Measurements from ENCODE around the gene PRDM7.

PRDM7 gene

DNA sequence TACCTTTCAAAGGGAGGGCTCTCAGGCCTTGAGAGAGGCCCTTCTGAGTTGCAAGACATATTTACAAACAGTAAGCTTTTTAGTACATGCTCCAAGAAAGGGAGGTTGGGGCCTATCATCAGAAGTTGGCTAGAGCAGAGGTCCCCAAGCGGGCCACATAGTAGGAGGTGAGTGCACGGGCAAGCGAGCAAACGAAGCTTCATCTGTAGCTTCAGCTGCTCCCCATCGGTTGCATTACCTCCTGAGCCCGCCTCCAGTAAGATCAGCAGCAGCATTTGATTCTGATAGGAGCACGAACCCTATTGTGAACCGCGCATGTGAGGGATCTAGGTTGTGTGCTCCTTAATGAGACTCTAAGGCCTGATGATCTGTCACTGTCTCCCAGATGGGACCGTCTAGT, 26.2 kb downstream of the PRDM7 start:
- Mint-ChIP-seq H3K9me3 (peaks cover 20% of the 10 kb centered on the region), H3K27ac (no peak overlapping the region), H3K4me3 (no peak overlapping the region), H3K27me3 (peaks cover 13% of the 10 kb centered on the region), H3K4me1 (ENCODE audit: low read depth) (peaks cover 10% of the 10 kb centered on the region), H3K36me3 (ENCODE audit: low read depth) (no peaks in the 10 kb centered on the region)
- DNase-seq: no peak

DNA sequence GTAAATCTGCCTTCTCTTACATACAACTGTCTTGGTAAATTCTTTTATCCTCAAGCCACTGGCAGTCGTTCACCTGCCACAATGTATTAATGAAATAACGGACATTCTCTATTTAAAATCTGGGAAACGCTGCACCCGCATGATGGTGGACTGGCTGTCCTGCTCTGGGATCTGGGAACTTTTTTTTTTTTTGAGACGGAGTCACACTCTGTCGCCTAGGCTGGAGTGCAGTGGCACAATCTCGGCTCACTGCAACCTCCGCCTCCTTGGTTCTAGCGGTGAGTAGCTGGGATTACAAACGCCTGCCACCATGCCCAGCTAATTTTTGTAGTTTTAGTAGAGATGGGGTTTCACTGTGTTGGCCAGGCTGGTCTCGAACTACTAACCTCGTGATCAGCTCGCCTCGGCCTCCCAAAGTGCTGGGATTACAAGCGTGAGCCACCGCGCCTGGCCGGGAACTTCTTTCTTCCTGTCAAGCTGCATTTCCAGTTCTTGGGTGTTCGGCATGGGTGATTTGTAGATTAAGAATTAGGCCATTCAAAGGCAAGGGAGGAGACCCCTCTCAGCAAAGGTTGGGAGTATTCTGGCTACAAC, 28.3 kb downstream of the PRDM7 start:
- Mint-ChIP-seq H3K4me3 (no peak overlapping the region), H3K36me3 (ENCODE audit: low read depth) (no peaks in the 10 kb centered on the region), H3K27me3 (peaks cover 21% of the 10 kb centered on the region), H3K27ac (no peak overlapping the region), H3K4me1 (ENCODE audit: low read depth) (peaks cover 10% of the 10 kb centered on the region), H3K9me3 (peaks cover 8% of the 10 kb centered on the region)
- no peak for DNase-seq

DNA sequence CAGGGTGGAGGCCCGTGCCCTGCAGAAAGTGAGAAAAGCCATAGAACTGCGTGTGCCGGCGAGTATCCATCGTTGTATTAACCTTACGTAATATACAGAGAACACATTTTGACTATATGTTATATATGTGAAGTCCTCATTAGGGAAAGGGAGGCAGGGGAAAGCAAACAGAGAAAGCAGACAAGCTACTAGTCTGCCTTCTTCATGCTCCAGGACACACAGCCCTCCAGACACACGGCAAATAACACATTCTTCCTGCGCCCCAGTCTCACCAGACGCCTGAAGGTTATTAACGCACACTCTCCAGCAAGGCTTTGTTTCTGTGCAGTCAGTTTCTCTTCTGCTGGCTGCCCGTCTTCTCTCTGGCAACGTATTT, 28.8 kb downstream of the PRDM7 start:
- Mint-ChIP-seq H3K4me1 (ENCODE audit: low read depth) (peaks cover 10% of the 10 kb centered on the region), H3K4me3 (no peak overlapping the region), H3K27me3 (peaks cover 21% of the 10 kb centered on the region), H3K36me3 (ENCODE audit: low read depth) (no peaks in the 10 kb centered on the region), H3K9me3 (peaks cover 5% of the 10 kb centered on the region), H3K27ac (no peak overlapping the region)
- no peak for DNase-seq

DNA sequence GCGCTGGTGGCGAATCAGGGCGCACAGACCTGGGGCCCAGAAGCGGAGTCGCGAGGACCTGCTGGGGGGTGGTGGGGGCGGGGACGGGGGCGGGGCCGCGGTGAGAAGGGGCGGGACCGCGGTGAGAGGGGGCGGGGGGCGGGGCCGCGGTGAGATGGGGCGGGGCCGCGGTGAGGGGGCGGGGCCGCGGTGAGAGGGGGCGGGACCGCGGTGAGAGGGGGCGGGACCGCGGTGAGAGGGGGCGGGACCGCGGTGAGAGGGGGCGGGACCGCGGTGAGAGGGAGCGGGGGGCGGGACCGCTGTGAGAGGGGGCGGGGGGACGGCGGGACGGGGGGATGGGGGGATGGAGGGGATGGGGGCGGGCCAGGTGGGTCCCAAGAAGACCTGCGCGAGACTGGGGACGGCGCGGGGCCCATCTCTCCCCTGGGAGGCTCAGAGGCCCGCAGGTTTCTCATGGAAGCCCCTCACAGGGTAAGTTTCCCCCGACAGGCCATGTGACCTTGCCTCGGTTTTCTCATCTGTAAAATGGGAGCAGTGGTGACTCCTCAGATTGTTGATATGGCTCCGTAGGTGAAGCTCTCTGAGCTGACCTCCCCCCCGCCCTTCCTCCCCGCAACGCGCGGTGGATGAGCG, 29.3 kb downstream of the PRDM7 start:
- Mint-ChIP-seq H3K27ac (no peak overlapping the region), H3K9me3 (no peaks in the 10 kb centered on the region), H3K36me3 (ENCODE audit: low read depth) (peaks cover 4% of the 10 kb centered on the region), H3K27me3 (peaks cover 21% of the 10 kb centered on the region), H3K4me1 (ENCODE audit: low read depth) (peaks cover 10% of the 10 kb centered on the region), H3K4me3 (no peak overlapping the region)
- no peak for DNase-seq

DNA sequence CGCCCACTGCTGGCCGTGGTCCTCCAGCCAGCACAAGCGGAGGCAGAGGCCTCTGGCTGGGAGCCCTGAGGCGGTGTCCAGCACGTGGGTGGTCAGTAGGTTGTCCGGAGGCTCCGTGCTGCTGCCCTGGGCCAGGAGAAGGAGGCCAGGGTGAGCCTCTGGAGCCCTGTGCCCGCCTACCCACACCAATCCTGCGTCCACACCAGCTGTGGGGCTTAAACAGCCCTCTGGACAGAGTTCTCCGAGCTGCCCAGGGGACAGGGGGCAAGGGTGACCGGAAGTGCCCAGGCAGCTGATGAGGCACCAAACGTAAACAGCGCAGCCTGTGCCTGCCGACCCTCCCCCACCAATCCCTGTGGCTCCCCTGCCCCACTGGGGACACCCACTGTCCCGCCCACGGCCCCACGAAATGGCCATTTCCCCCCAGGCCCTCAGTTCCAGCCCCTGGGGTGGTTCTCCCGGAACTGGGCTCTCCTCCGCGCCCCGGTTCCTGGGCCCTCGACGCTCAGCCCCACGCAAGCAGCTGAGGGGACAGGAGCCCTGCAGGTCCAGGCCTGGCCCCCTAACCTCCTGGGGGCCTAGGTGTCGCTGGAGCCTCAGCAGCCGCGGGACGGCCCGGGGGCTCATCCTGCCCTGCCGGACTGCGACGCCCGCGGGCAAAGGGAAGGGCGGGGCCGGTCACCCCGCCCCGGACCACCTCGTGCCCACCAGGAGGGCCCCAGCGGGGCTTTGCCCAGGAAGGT, 30.0 kb downstream of the PRDM7 start:
- DNase-seq: no peak
- H3K36me3 Mint-ChIP-seq (ENCODE audit: low read depth): peaks cover 10% of the 10 kb centered on the region
- peaks cover 21% of the 10 kb centered on the region for H3K27me3 Mint-ChIP-seq
- no peak overlapping the region for H3K4me3 Mint-ChIP-seq
- no peaks in the 10 kb centered on the region for H3K9me3 Mint-ChIP-seq
- H3K27ac Mint-ChIP-seq: no peak overlapping the region
- H3K4me1 Mint-ChIP-seq (ENCODE audit: low read depth): peaks cover 10% of the 10 kb centered on the region

DNA sequence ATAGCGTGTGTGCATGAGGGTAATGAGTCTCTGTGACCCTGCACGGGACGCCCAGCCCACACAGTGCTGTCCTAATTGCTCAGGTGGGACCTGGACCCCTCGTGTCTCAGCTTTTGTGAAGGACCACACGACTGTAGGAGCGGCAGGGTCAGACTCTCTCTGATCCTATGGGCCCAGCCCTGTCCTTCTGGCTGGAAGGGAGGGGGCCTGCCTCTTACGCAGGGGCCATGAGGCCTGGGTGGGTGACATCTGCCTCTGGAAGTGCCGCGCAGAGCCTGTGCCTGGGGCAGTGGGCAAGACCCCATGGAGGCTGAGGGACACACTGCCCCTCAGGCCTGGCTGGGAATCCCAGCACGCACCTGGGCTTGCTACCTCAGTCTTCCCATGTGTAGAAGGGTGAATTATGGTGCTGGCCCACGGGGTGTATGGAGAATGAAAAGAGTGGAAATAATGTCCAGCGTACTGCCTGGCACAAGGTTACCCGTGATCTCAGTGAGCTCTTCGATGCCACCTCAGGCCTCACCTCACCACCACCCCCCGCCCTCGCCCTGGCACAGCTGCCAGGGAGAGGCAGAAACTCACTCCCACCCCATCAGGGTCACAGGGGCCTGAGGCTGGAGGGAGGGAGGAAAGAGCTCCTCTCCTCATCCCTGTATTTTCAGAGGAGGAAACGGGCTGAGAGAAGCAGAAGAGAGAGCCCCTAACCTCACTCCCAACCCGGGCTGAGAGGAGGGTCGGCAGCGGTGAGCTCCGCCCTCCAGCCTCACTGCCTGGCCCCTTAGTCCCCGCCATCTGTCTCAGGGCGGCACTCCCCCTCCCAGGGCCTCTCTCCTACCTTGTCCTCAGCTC, 30.8 kb downstream of the PRDM7 start:
- Mint-ChIP-seq H3K4me1 (ENCODE audit: low read depth) (peaks cover 10% of the 10 kb centered on the region), H3K27me3 (peaks cover 21% of the 10 kb centered on the region), H3K9me3 (no peaks in the 10 kb centered on the region), H3K4me3 (no peak overlapping the region), H3K36me3 (ENCODE audit: low read depth) (peaks cover 10% of the 10 kb centered on the region), H3K27ac (no peak overlapping the region)
- no peak for DNase-seq

DNA sequence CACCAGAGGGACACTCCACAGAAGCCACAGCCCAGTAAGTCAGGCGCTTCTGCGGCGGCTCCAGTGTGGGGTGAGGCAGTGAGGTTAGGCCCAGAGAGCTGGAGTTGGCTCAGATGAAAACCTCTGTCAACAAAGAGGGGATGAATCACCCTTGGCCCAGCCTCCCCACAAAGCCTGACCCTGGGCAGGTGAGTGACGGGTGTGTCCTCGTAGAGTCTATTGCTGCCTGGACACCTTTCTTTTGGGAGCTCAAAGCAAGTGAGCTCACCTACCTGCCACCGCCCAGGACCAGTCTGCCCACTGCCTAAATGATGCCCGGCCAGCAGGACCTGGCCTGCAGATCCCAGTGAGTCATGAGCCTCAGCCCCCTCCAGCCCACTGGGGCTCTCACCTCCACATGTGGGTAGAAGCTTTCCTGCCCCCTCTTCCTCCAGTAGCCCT, 33.0 kb downstream of the PRDM7 start:
- H3K27ac Mint-ChIP-seq: no peak overlapping the region
- H3K4me1 Mint-ChIP-seq (ENCODE audit: low read depth): peaks cover 10% of the 10 kb centered on the region
- no peak overlapping the region for H3K4me3 Mint-ChIP-seq
- H3K36me3 Mint-ChIP-seq (ENCODE audit: low read depth): peaks cover 13% of the 10 kb centered on the region
- no peaks in the 10 kb centered on the region for H3K9me3 Mint-ChIP-seq
- peaks cover 21% of the 10 kb centered on the region for H3K27me3 Mint-ChIP-seq
- no peak for DNase-seq

DNA sequence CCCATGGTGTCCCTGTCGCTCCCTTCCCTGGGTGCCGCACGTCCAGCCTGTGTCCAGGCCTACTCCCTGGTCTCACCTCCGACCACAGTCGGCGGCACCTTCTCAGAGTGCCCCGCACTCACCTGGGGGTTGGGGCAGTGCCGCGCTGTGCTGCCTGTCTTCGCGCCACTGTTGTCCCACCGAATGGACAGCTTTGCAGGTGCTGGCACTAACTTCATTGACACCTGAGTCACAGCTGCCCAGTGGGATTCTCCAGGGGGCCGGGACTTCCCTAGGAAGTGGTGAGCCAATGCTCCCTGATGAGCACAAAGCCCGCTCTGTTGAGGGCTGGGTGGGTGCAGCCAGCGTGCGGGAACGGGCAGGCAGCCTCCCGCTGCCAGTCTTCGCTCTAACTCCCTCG, 33.6 kb downstream of the PRDM7 start:
- no peak overlapping the region for H3K4me3 Mint-ChIP-seq
- H3K9me3 Mint-ChIP-seq: no peaks in the 10 kb centered on the region
- DNase-seq: no peak
- H3K4me1 Mint-ChIP-seq (ENCODE audit: low read depth): peaks cover 10% of the 10 kb centered on the region
- no peak overlapping the region for H3K27ac Mint-ChIP-seq
- H3K27me3 Mint-ChIP-seq: peaks cover 21% of the 10 kb centered on the region
- H3K36me3 Mint-ChIP-seq (ENCODE audit: low read depth): peaks cover 17% of the 10 kb centered on the region

DNA sequence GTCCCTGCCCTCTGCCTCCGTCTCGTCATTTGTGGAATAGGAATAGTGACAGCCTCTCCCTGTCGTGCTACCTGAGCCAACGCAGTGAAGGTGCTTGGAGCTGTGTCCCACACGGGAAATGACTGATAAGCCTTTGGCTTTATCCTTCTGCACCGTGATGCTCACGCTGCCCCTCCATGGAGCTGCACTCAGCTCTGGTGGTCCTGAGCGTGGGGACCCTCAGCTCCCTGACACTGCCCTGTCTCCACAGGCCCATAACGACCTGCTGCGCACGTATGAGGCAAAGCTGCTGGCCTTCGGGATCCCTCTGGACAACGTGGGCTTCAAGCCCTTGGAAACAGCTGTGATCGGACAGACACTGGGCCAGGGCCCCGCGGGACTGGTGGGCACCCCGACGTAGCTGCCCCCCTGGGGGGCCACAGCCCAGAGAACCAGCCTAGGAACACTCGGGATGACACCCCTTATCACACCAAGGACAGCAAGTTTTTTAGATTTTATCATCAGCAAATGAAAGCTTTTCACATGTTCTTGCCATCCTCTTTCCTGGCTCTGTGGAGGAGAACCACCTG, 34.1 kb downstream of the PRDM7 start:
- no peak overlapping the region for H3K27ac Mint-ChIP-seq
- peaks cover 8% of the 10 kb centered on the region for H3K4me1 Mint-ChIP-seq (ENCODE audit: low read depth)
- H3K36me3 Mint-ChIP-seq (ENCODE audit: low read depth): peaks cover 20% of the 10 kb centered on the region
- H3K4me3 Mint-ChIP-seq: no peak overlapping the region
- H3K9me3 Mint-ChIP-seq: no peaks in the 10 kb centered on the region
- H3K27me3 Mint-ChIP-seq: peaks cover 18% of the 10 kb centered on the region
- DNase-seq: no peak

DNA sequence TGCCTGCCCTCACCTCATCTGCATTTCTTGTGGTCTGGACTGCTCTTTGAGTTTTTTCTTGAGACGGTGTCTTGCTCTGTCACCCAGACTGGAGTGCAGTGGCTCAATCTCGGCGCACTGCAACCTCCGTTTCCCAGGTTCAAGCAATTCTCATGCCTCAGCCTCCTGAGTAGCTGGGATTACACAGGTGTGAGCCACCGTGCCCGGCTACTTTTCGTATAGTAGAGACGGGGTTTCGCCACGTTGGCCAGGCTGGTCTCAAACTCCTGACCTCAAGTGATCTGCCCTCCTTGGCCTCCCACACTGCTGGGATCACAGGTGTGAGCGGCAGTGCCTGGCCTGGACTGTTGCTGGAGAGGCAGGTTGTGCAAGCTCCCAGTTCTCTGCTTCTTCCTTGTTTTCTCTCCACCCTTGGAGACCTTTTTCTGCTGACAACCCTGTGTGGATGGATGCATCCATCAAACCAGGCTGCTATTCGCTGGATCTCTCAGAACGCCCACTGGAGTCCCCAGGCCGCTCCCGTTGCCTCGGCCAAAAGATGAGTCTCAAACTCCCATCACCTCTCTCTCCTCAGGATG, 35.1 kb downstream of the PRDM7 start:
- Mint-ChIP-seq H3K9me3 (no peaks in the 10 kb centered on the region), H3K27ac (no peak overlapping the region), H3K36me3 (ENCODE audit: low read depth) (peaks cover 21% of the 10 kb centered on the region), H3K4me1 (ENCODE audit: low read depth) (peaks cover 5% of the 10 kb centered on the region), H3K4me3 (no peak overlapping the region), H3K27me3 (peaks cover 18% of the 10 kb centered on the region)
- no peak for DNase-seq

DNA sequence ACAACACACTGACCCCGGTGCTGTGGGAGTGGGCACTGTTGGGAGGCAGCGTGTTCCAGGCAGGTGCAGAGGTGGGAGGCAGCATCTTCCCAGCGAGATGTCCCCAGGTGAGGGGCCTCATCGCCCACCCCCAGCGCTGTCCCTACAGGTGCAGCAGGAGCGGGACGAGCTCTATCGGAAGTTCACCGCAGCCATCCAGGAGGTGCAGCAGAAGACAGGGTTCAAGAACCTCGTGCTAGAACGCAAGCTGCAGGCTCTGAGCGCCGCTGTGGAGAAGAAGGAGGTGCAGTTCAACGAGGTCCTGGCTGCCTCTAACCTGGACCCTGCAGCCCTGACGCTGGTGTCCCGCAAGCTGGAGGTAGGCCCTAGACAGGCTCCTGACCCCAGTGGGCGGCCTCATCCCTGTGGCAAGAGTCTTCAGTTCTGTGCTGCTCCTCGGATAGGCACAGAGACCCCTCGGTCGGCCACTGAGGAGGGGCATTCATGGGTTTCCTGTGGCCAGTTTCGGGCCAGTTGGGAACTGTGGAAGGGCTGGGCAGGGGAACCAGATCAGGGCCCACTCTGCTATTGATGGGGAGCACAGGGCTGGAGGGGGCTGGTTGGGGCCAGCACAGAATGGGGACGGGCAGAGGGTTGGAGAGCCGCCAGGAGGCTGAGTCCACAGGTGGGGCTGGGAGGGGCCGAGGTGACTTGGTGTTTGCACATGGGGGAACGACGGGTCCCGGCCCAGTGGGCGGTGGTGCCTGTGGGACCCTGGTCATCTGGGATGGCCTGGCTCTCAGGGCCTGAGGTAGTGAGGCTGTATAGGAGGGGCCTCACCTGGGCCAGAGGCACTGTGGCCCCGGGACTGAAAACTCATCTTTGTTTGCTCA, 36.7 kb downstream of the PRDM7 start:
- H3K27me3 Mint-ChIP-seq: peaks cover 3% of the 10 kb centered on the region
- no peak overlapping the region for H3K27ac Mint-ChIP-seq
- H3K4me1 Mint-ChIP-seq (ENCODE audit: low read depth): no peaks in the 10 kb centered on the region
- peaks cover 31% of the 10 kb centered on the region for H3K36me3 Mint-ChIP-seq (ENCODE audit: low read depth)
- no peak for DNase-seq
- H3K9me3 Mint-ChIP-seq: no peaks in the 10 kb centered on the region
- H3K4me3 Mint-ChIP-seq: no peak overlapping the region

DNA sequence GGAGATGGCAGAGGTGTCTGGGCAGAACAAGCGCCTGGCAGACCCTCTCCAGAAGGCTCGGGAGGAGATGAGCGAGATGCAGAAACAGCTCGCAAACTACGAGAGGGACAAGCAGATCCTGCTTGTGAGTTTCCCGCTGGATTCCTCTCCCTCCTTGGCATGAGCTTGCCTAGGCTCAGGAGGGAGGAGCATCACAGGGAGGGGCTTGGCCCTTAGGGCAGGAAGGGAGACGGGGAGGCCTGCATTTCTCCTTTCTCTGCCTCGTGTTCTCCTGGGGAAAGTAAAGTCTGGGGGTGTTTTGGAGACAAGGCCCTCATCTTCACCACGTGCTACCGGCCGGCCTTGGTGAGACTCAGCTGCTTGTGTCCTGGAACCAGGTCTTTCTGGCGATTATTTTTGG, 39.9 kb downstream of the PRDM7 start:
- Mint-ChIP-seq H3K27ac (no peak overlapping the region), H3K27me3 (no peaks in the 10 kb centered on the region), H3K4me3 (no peak overlapping the region), H3K4me1 (ENCODE audit: low read depth) (no peaks in the 10 kb centered on the region), H3K9me3 (no peaks in the 10 kb centered on the region), H3K36me3 (ENCODE audit: low read depth) (peaks cover 30% of the 10 kb centered on the region)
- no peak for DNase-seq

DNA sequence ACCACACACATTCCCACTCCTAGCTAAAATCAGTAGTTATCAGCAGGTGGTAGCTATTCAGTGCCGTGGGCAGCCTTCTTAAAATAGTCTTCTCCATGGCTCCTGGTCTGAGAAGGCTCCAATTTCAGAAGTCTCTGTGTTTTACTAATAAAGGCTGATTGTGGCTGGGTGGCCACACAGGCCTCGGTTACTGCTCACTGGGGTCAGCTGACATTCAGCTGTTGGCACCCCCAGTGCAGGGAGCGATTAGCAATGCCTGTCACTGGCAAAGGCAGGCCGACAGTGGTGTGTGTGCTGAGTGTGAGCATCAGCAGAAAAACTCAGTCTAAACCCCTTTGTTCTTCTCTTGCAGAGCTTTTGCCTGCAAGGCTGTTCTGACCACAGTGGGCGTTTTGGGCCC, 41.2 kb downstream of the PRDM7 start:
- Mint-ChIP-seq H3K27ac (no peak overlapping the region), H3K36me3 (ENCODE audit: low read depth) (peaks cover 41% of the 10 kb centered on the region), H3K4me3 (no peak overlapping the region), H3K9me3 (peaks cover 6% of the 10 kb centered on the region), H3K4me1 (ENCODE audit: low read depth) (no peaks in the 10 kb centered on the region), H3K27me3 (no peaks in the 10 kb centered on the region)
- DNase-seq: no peak

Measured in activated T-cell treated with anti-CD3 and anti-CD28 coated beads, Interleukin-2, amount 50 U/mL, for 24 hours (primary cell).